ENCODE measurements around the gene MRM3.
"Not testable (repeated sequence)": the region's sequence is repeated elsewhere in the genome, so short reads cannot be mapped to it uniquely, and the experiment has no call there.

MRM3 gene

DNA sequence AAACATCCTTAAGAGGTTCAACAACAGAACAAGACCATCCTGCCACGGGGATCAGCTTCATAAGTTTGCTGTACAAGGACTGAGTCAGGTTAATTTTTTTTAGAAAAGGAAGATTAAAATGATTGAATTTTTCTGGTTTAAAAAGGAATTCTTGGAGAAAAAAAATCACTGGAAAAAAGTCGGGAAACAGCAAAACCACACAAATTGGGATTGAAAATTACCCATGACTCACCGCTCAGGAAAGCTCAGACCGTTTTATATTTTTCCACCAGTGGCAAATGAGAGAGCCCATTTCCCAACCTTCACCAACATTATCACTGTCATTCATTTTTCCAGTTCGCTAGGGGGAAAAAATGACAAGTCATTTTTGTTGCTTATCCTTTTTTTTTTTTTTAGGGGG, 46.6 kb downstream of the MRM3 start:
- no peak for DNase-seq

GRCh38 chr17:829614-830013, 47.5 kb downstream of the MRM3 start:
- DNase-seq = not testable (repeated sequence)

DNA sequence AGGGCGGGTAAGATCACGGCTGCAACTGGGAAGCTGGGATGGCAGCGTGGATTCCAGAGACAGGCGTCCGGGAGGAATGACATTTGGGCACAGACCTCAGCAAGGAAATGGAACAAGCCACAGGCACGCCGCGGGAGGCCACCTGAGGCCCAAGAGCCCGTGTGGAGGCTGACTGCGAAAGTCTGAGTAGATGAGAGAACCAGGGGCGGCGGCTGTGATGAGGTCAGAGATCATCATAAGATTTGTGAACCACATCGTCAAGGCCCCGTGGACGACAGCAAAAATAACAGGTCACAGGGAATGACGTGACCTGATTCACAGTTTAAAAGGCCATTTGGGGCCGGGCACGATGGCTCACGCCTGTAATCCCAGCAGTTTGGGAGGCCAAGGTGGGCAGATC, 48.2 kb downstream of the MRM3 start:
- no peak for DNase-seq

- no peak for DNase-seq
Observed at GRCh38 chr17:830950-831349, 48.8 kb downstream of the MRM3 start.

GRCh38 chr17:834136-834535, 52.0 kb downstream of the MRM3 start:
- DNase-seq = no peak

DNA sequence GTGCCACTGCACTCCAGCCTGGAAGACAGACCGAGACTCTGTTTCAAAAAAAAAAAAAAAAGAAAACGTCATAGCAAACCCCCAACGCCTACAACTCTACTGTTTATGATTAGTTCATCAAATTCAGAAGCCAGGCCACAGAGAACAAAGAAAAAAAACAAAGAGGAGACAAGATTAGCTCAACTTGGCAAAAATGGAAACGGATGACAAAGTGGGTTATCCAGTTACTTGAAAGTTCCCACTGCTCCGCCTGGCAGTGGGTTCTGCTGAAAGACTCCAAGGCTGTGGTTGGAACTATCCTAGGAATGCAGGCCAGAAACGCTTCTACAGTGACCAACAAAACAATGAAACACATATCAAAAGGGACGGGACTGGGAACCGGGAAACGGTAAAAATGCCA, 53.1 kb downstream of the MRM3 start:
- no peak for DNase-seq

DNA sequence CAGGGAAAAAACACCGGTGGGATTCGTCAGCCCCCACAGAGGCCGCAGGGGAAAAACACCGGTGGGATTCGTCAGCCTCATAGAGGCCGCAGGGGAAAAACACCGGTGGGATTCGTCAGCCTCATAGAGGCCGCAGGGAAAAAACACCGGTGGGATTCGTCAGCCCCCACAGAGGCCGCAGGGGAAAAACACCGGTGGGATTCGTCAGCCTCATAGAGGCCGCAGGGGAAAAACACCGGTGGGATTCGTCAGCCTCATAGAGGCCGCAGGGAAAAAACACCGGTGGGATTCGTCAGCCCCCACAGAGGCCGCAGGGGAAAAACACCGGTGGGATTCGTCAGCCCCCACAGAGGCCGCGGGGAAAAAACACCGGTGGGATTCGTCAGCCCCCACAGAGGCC, 53.6 kb downstream of the MRM3 start:
- not testable (repeated sequence) for DNase-seq

GRCh38 chr17:836151-836550, 54.0 kb downstream of the MRM3 start:
- DNase-seq = no peak

GRCh38 chr17:838486-838885, 56.3 kb downstream of the MRM3 start:
- no peak for DNase-seq

GRCh38 chr17:841313-841712, 59.2 kb downstream of the MRM3 start:
- DNase-seq = no peak
